HG02678 (cell line): Measurements from ENCODE around the gene TMPRSS13.

Experiments
- ATAC-seq: cut with Tn5 transposase; IDR thresholded peaks from one replicate; pipeline ENCODE4 v1.9.1; 2021; ENCODE audit warnings: mild to moderate bottlenecking, moderate library complexity; ENCODE audit not compliant: unreplicated experiment

TMPRSS13 gene

GRCh38 chr11:117857734-117858414 is 71.3 kb downstream of the TMPRSS13 start:
- ATAC-seq = no peak

- no peak for ATAC-seq
Observed at GRCh38 chr11:117855912-117856651, 73.1 kb downstream of the TMPRSS13 start.

- no peak for ATAC-seq
Observed at GRCh38 chr11:117855186-117855845, 73.9 kb downstream of the TMPRSS13 start.

- no peak for ATAC-seq
Observed at GRCh38 chr11:117852309-117852708, 76.9 kb downstream of the TMPRSS13 start.

- no peak for ATAC-seq
Observed at GRCh38 chr11:117851852-117852251, 77.3 kb downstream of the TMPRSS13 start.

- no peak for ATAC-seq
Observed at GRCh38 chr11:117851106-117851505, 78.1 kb downstream of the TMPRSS13 start.
